Activated CD8-positive, alpha-beta memory T cell treated with anti-CD3 and anti-CD28 coated beads, Interleukin-2, amount 10 ng/mL, durations not matched to agents 7 days and 5 days (primary cell): ENCODE results near the gene HBEGF. TPM values are rescaled to one million over a fixed set of nuclear protein-coding genes. Genes with fewer than 3 reads are reported as not detected.

Experiments
- ATAC-seq: fragments of 150-1000 bp; cut with Tn5 transposase; one replicate; pipeline ENCODE4 v1.10.0; 2021; ENCODE audit warnings: moderate library complexity
- CTCF ChIA-PET: fragments of 350-600 bp; sonication (Branson Sonifier 250); formaldehyde crosslinking; loops from one replicate; lab custom pipeline; 2021; ENCODE audit warnings: antibody characterized with exemption; lab: Charles Lee
- DNase-seq: peaks from one replicate; pipeline ENCODE4 v3.0.0-alpha.2; 2020
- H3K27ac Mint-ChIP-seq: one replicate; pipeline ENCODE4 v1.8.0; 2021; ENCODE audit warnings: mild to moderate bottlenecking, mixed read lengths
- H3K27me3 Mint-ChIP-seq: one replicate; pipeline ENCODE4 v1.8.0; 2021; ENCODE audit warnings: mixed read lengths
- H3K36me3 Mint-ChIP-seq: one replicate; pipeline ENCODE4 v1.8.0; 2021; ENCODE audit warnings: mild to moderate bottlenecking, mixed read lengths
- H3K4me1 Mint-ChIP-seq: one replicate; pipeline ENCODE4 v1.8.0; 2021; ENCODE audit warnings: mixed read lengths
- H3K4me3 Mint-ChIP-seq: one replicate; pipeline ENCODE4 v1.8.0; 2021; ENCODE audit warnings: mild to moderate bottlenecking, moderate library complexity, mixed read lengths
- H3K9me3 Mint-ChIP-seq: one replicate; pipeline ENCODE4 v1.8.0; 2022; ENCODE audit warnings: low read depth, mixed read lengths
- total RNA-seq, 2 experiments: library from RNA; stranded (reverse); gene quantifications; one replicate each; pipeline ENCODE4 v1.2.3, GENCODE V29; 2021

Gene HBEGF
- total RNA-seq, 2 experiments from 2014 or later: 10.7 to 13.5 TPM

DNA sequence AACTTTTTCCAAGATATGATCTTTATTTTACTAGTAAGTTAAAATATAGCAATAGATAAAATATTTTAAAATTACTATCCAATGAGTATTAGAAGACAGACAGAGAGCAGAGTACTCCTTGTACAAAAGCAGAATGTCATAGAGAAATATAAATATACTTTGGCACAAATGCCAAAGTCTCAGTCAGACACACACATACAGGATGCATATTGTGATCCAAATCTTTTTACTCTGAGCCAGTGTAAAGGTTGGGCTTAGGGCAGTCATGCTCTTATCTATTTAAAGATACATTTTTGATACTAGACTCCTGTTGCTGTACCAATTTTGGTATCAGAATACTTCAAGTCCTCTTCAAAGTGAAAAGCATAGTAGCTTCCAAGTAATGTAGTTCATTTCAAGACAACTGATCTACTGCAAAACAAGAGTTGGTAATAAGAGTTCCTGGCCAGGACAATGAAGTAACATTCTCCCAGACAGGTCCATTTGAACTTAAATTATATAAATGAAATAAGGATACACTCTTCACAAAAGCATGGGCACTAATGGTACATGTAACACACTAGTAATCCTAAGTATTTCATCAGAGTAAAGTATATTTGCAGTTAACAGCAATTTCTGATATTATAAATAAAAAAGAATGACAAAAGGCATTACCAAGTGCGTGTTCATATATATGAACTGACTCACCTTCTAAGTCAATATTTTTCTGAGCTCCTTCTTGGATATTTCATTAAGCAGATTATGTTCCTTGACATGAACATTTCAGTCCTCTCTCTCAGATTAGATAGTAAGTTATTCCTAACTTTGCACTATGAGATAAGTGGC lies 54.0 kb downstream of the HBEGF start:
- H3K4me1 Mint-ChIP-seq: peaks cover 29% of the 10 kb centered on the region
- peaks cover 15% of the 10 kb centered on the region for H3K36me3 Mint-ChIP-seq
- H3K27me3 Mint-ChIP-seq: no peaks in the 10 kb centered on the region
- CTCF ChIA-PET: interaction anchor here (0.8 to 1.7 kb wide), 3 partner anchors 12 to 48 kb away, joined by 3 to 4 read pairs (median 3); no protein-coding TSS in a partner anchor
- ATAC-seq (no peak), DNase-seq (no peak)
- no peak overlapping the region for H3K4me3 Mint-ChIP-seq
- no peaks in the 10 kb centered on the region for H3K9me3 Mint-ChIP-seq
- no peak overlapping the region for H3K27ac Mint-ChIP-seq

DNA sequence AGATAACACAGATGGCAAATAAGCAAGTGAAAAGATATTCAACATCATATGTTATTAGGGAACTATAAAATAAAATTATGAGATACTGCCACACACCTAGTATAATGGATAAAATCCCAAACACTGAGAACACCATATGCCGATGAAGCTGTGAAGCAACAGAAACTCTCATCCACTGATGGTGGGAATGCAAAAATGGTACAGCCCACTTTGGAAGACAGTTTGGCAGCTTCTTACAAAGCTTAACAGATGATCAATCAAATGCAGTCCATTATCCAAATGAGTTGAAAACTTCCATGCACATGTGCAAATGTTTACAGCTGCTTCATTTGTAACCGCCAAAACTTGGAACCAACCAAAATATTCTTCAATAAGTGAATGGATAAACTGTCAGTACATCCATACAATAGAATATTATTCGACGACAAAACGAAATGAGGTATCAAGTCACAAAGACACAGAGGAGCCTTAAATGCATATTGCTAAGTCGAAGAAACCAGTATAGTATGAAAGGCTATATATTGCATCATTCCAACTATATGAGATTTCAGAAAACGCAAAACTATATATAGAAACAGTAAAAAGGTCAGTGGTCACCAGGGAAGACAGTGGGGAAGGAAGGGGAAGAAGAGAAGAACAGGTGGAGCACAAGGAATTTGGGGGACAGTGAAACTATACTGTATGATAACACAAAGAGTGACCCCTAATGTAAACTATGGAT lies 58.4 kb downstream of the HBEGF start:
- H3K4me3 Mint-ChIP-seq: no peak overlapping the region
- peaks cover 30% of the 10 kb centered on the region for H3K4me1 Mint-ChIP-seq
- no peak for DNase-seq
- no peak overlapping the region for H3K27ac Mint-ChIP-seq
- CTCF ChIA-PET: interaction anchor here (0.9 kb wide), 1 partner anchor 58 kb away, joined by 3 read pairs; the partner anchor contains the start of gene HBEGF
- H3K9me3 Mint-ChIP-seq: no peaks in the 10 kb centered on the region
- no peaks in the 10 kb centered on the region for H3K27me3 Mint-ChIP-seq
- no peak for ATAC-seq
- H3K36me3 Mint-ChIP-seq: peaks cover 11% of the 10 kb centered on the region

DNA sequence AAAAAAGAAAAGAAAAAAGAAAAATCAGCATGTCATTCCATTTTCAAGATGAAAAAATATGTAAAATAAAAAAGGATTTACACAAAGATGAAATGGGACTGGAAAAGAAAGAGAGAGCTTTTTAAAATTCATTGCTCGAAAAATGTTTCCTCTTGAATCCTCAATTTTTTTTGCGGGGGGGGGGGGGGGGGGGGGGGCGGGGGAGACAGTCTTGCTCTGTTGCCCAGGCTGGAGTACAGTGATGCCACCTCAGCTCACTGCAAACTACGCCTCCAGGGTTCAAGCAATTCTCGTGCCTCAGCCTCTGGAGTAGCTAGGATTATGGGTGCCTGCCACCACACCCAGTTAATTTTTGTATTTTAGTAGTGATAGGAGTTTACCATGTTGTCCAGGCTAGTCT lies 60.0 kb downstream of the HBEGF start:
- H3K27ac Mint-ChIP-seq: no peak overlapping the region
- H3K4me3 Mint-ChIP-seq: no peak overlapping the region
- CTCF ChIA-PET: interaction anchor here (1.1 to 1.2 kb wide), 2 partner anchors 9 to 77 kb away, joined by 3 to 4 read pairs; no protein-coding TSS in a partner anchor
- ATAC-seq (no peak), DNase-seq (no peak)
- peaks cover 11% of the 10 kb centered on the region for H3K36me3 Mint-ChIP-seq
- peaks cover 32% of the 10 kb centered on the region for H3K4me1 Mint-ChIP-seq
- no peaks in the 10 kb centered on the region for H3K27me3 Mint-ChIP-seq
- no peaks in the 10 kb centered on the region for H3K9me3 Mint-ChIP-seq

DNA sequence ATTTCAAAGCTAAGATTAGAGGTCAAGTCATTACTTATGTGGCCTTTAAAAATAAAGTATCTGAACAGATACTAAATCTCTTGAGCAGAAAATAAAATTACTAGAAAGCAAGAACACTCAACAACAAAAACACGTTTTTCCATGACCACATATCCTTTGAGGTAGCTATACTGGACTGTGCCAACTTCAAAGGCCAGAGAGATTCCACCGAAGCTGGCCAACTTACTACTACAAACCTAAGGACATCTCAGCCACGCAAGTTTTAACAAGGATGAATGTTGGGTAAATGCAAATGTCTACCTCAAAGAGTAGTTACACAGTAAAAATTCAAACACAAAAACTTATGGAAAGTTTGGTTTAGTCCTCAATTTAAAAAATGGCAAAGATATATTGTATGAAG lies 62.4 kb downstream of the HBEGF start:
- CTCF ChIA-PET: interaction anchor here (1.2 to 1.4 kb wide), 2 partner anchors 40 to 62 kb away, joined by 3 read pairs; partner anchors contain the start of gene HBEGF

More for the DNA sequence above, 62.4 kb downstream of the HBEGF start:
- no peak overlapping the region for H3K27ac Mint-ChIP-seq
- H3K9me3 Mint-ChIP-seq: no peaks in the 10 kb centered on the region
- DNase-seq (no peak), ATAC-seq (no peak)
- H3K27me3 Mint-ChIP-seq: no peaks in the 10 kb centered on the region
- peaks cover 5% of the 10 kb centered on the region for H3K36me3 Mint-ChIP-seq
- no peak overlapping the region for H3K4me3 Mint-ChIP-seq
- H3K4me1 Mint-ChIP-seq: peaks cover 32% of the 10 kb centered on the region

Other genes with a start within 250 kb of the HBEGF start
- gene PURA, start 232.5 kb downstream of the HBEGF start, total RNA-seq: 10 to 100 TPM; 12.3 to 15.4 TPM
- 1 to 10 TPM; 2.9 to 3.4 TPM for gene IGIP, start 220.7 kb downstream of the HBEGF start, total RNA-seq
- gene CYSTM1, start 171.4 kb downstream of the HBEGF start, total RNA-seq: 10 to 100 TPM; 16.8 to 23.0 TPM
- gene PFDN1, start 43.5 kb downstream of the HBEGF start, total RNA-seq: 10 to 100 TPM; 48.9 to 57.5 TPM
- gene SLC4A9, start 13.6 kb upstream of the HBEGF start, total RNA-seq: under 1 TPM; 0.07 to 0.35 TPM
- gene ANKHD1, start 55.2 kb upstream of the HBEGF start, total RNA-seq: 100 to 1,000 TPM; 111 to 124 TPM
- 1 to 10 TPM; 7.4 to 9.0 TPM for gene EIF4EBP3, start 201.1 kb upstream of the HBEGF start, total RNA-seq
- gene SRA1, start 210.9 kb upstream of the HBEGF start, total RNA-seq: 10 to 100 TPM; 37.9 to 47.3 TPM
- gene APBB3, start 218.0 kb upstream of the HBEGF start, total RNA-seq: 10 to 100 TPM; 20.0 to 24.8 TPM
- 100 to 1,000 TPM; 100 to 101 TPM for gene SLC35A4, start 218.2 kb upstream of the HBEGF start, total RNA-seq